H1 (cell line): ENCODE results near the gene SPPL3. TPM values are rescaled to one million over a fixed set of nuclear protein-coding genes. Genes with fewer than 3 reads are reported as not detected.

Experiments
- CHD1 ChIP-seq: IDR thresholded peaks from 2 replicates; pipeline ENCODE4 v1.6.1; 2012; ENCODE audit warnings: low read depth, low read length, improper control_type of control experiment
- CTCF ChIP-seq, 3 experiments: IDR thresholded peaks; 1 replicate in 2 of 3; 2 replicates in 1 of 3; pipeline versions ENCODE4 v1.5.1 to v1.6.1; 2011; ENCODE audit warnings: low read length in 3 of 3, mild to moderate bottlenecking in 3 of 3, inconsistent platforms in 2 of 3, low read depth in 1 of 3, moderate library complexity in 1 of 3; ENCODE audit not compliant: insufficient read depth in 1 of 3; ENCODE audit errors: control extremely low read depth in 1 of 3
- JUN ChIP-seq: IDR thresholded peaks from 2 replicates; pipeline ENCODE4 v1.6.1; 2011; ENCODE audit warnings: low read depth, mild to moderate bottlenecking, improper control_type of control experiment, low read length
- TAF1 ChIP-seq: IDR thresholded peaks from 2 replicates; pipeline ENCODE4 v1.6.1; 2011; ENCODE audit warnings: mild to moderate bottlenecking, low read depth, low read length
- polyA plus RNA-seq, 7 experiments: library from polyadenylated mRNA; depleted of rRNA in 3 of 7; stranded (reverse) in 5 of 7; unstranded in 2 of 7; fragments of >200 nt in 5 of 7; fragments of 200-250 nt in 2 of 7; gene quantifications; 1 replicate in 5 of 7; 2 replicates in 1 of 7; 4 replicates in 1 of 7; pipeline versions ENCODE4 v1.2.1 to v1.2.3, GENCODE V29; 2011 to 2013; ENCODE audit warnings: missing spikeins in 2 of 7, mixed read lengths in 2 of 7
- total RNA-seq: library from RNA; stranded (reverse); fragmentation: NEBNext Ultra II Directional; extraction: Animal tissue kit (Norgen Biotek cat#: 25700); gene quantifications from 2 replicates; pipeline ENCODE4 v1.2.1, GENCODE V29; 2021

SPPL3 gene
- total and polyA plus RNA-seq, 2 of the 8 experiments (the other 6 are each of a cell fraction or from before 2014, with no cell fraction given): 27.3 to 48.4 TPM

DNA sequence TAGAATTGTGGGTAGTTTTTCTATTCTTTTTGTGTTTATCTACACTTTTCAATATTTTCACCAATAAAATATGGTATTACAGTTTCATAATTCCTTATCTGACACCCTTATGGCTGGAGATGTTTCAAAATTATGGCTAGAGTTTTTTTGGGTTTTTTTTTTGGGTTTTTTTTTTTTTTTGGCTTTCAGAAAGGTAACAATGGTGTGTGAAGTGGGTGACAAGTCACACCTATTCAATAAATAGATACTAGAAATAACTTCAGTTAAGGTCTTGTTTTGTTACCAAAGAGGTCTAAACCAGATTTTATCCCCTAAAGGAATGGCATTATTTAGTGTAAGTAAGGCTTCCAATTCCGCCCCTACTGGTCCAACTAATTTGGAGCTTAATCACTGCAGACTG lies 19.5 kb downstream of the SPPL3 start (continued):
- TF ChIP-seq JUN (no peak), CTCF (IDR thresholded peaks at IDR 0.05; ENCODE audit: control extremely low read depth in 1 of 3, insufficient read depth in 1 of 3, low read depth in 1 of 3, low read length in 3 of 3) (no peak), CHD1 (no peak), TAF1 (no peak)
